Nephron progenitor cell (in vitro differentiated cells): ENCODE data around the gene FLG.

Source experiments
- DNase-seq: peaks from one replicate; pipeline ENCODE4 v3.0.0; 2021
- H3K27ac Mint-ChIP-seq: 2 replicates; pipeline ENCODE4 v1.8.0; 2021; ENCODE audit warnings: mild to moderate bottlenecking, moderate library complexity, mixed read lengths
- H3K27me3 Mint-ChIP-seq: 2 replicates; pipeline ENCODE4 v1.8.0; 2021; ENCODE audit warnings: mild to moderate bottlenecking, low read depth, mixed read lengths; ENCODE audit not compliant: poor library complexity
- H3K36me3 Mint-ChIP-seq: 2 replicates; pipeline ENCODE4 v1.8.0; 2021; ENCODE audit warnings: low read depth, mixed read lengths
- H3K4me1 Mint-ChIP-seq: 2 replicates; pipeline ENCODE4 v1.8.0; 2021; ENCODE audit warnings: mixed read lengths
- H3K4me3 Mint-ChIP-seq: 2 replicates; pipeline ENCODE4 v1.8.0; 2021; ENCODE audit warnings: mild to moderate bottlenecking, moderate library complexity, mixed read lengths
- H3K9me3 Mint-ChIP-seq: 2 replicates; pipeline ENCODE4 v1.8.0; 2021; ENCODE audit warnings: mild to moderate bottlenecking, moderate library complexity, mixed read lengths
- CTCF ChIP-seq: fragments of 200-600 bp; sonication (generic); IDR thresholded peaks from 2 replicates; pipeline ENCODE4 v1.5.0; 2021; ENCODE audit warnings: antibody characterized with exemption

FLG gene

GRCh38 chr1:152325111-152325510 lies at the start of gene FLG:
FLG (minus strand) TSS chr1:152325239; CDS start chr1:152315456, 9,783 bp downstream.
- H3K36me3 Mint-ChIP-seq = no peaks in the 10 kb centered on the region
- peaks cover 57% of the 10 kb centered on the region for H3K9me3 Mint-ChIP-seq
- H3K4me1 Mint-ChIP-seq = no peaks in the 10 kb centered on the region
- no peak for DNase-seq
- no peaks in the 10 kb centered on the region for H3K27me3 Mint-ChIP-seq
- no peak for TF ChIP-seq CTCF
- no peak within 1 kb of the TSS for H3K27ac Mint-ChIP-seq
- H3K4me3 Mint-ChIP-seq = no peak within 1 kb of the TSS

- no peaks in the 10 kb centered on the region for H3K27me3 Mint-ChIP-seq
- no peak for DNase-seq
Observed at GRCh38 chr1:152374451-152374850, 49.4 kb upstream of the FLG start.

GRCh38 chr1:152372672-152373071 lies 47.6 kb upstream of the FLG start:
- Mint-ChIP-seq H3K27me3 (no peaks in the 10 kb centered on the region), H3K4me1 (no peaks in the 10 kb centered on the region), H3K36me3 (no peaks in the 10 kb centered on the region), H3K27ac (no peak overlapping the region), H3K9me3 (peaks cover 77% of the 10 kb centered on the region), H3K4me3 (no peak overlapping the region)
- no peak for DNase-seq
- TF ChIP-seq CTCF = no peak

More at GRCh38 chr1:152374451-152374850, 49.4 kb upstream of the FLG start:
- Mint-ChIP-seq H3K36me3 (no peaks in the 10 kb centered on the region), H3K4me3 (no peak overlapping the region), H3K4me1 (no peaks in the 10 kb centered on the region), H3K27ac (no peak overlapping the region), H3K9me3 (peaks cover 76% of the 10 kb centered on the region)
- no peak for TF ChIP-seq CTCF

GRCh38 chr1:152367436-152367835 lies 42.4 kb upstream of the FLG start:
- H3K4me3 Mint-ChIP-seq = no peak overlapping the region
- no peaks in the 10 kb centered on the region for H3K27me3 Mint-ChIP-seq
- H3K27ac Mint-ChIP-seq = no peak overlapping the region
- H3K36me3 Mint-ChIP-seq = no peaks in the 10 kb centered on the region
- DNase-seq = no peak
- H3K9me3 Mint-ChIP-seq = peaks cover 76% of the 10 kb centered on the region
- no peak for TF ChIP-seq CTCF
- no peaks in the 10 kb centered on the region for H3K4me1 Mint-ChIP-seq

- no peak within 1 kb of the TSS for H3K4me3 Mint-ChIP-seq
- no peaks in the 10 kb centered on the region for H3K4me1 Mint-ChIP-seq
- no peaks in the 10 kb centered on the region for H3K27me3 Mint-ChIP-seq
- DNase-seq = no peak
- H3K27ac Mint-ChIP-seq = no peak within 1 kb of the TSS
- no peak for TF ChIP-seq CTCF
- peaks cover 46% of the 10 kb centered on the region for H3K9me3 Mint-ChIP-seq
- no peaks in the 10 kb centered on the region for H3K36me3 Mint-ChIP-seq
Observed at GRCh38 chr1:152359906-152360305, 34.9 kb upstream of the FLG start, which contains the start of gene FLG2. FLG2 (minus strand) TSS chr1:152360006; CDS start chr1:152358884, 1,122 bp downstream.

GRCh38 chr1:152356736-152357135 lies 31.7 kb upstream of the FLG start:
- DNase-seq = no peak
- H3K27me3 Mint-ChIP-seq = peaks cover 3% of the 10 kb centered on the region
- no peak overlapping the region for H3K27ac Mint-ChIP-seq
- peaks cover 38% of the 10 kb centered on the region for H3K9me3 Mint-ChIP-seq
- no peaks in the 10 kb centered on the region for H3K36me3 Mint-ChIP-seq
- H3K4me1 Mint-ChIP-seq = no peaks in the 10 kb centered on the region
- no peak overlapping the region for H3K4me3 Mint-ChIP-seq
- TF ChIP-seq CTCF = no peak
